GM12875 (cell line): ENCODE results near the gene CEBPA.

Experiments
- H3K4me3 ChIP-seq: one replicate; pipeline ENCODE4 v1.5.1; 2011; ENCODE audit warnings: low read depth, low read length, control low read depth
- CTCF ChIP-seq: IDR thresholded peaks from 2 replicates; pipeline ENCODE4 v1.5.1; 2011; ENCODE audit warnings: low read depth, mild to moderate bottlenecking, control low read depth, inconsistent platforms, low read length, moderate library complexity, borderline replicate concordance; ENCODE audit not compliant: insufficient read depth

CEBPA gene

GRCh38 chr19:33345163-33345562 lies 42.8 kb upstream of the CEBPA start:
- no peak overlapping the region for H3K4me3 ChIP-seq
- no peak for TF ChIP-seq CTCF

- H3K4me3 ChIP-seq, result no peak overlapping the region
- TF ChIP-seq CTCF, result no peak
Measured at GRCh38 chr19:33344573-33344925, 42.2 kb upstream of the CEBPA start.

GRCh38 chr19:33343859-33344572 lies 41.7 kb upstream of the CEBPA start:
- no peak overlapping the region for H3K4me3 ChIP-seq
- no peak for TF ChIP-seq CTCF

- no peak overlapping the region for H3K4me3 ChIP-seq
- no peak for TF ChIP-seq CTCF
Measured at GRCh38 chr19:33343301-33343700, 41.0 kb upstream of the CEBPA start.

GRCh38 chr19:33340991-33341390 lies 38.7 kb upstream of the CEBPA start:
- no peak for TF ChIP-seq CTCF

GRCh38 chr19:33339016-33339984 lies 37.0 kb upstream of the CEBPA start:
- H3K4me3 ChIP-seq, result no peak overlapping the region
- no peak for TF ChIP-seq CTCF

More at GRCh38 chr19:33340991-33341390, 38.7 kb upstream of the CEBPA start:
- no peak overlapping the region for H3K4me3 ChIP-seq

GRCh38 chr19:33335446-33335845 lies 33.1 kb upstream of the CEBPA start:
- no peak overlapping the region for H3K4me3 ChIP-seq
- no peak for TF ChIP-seq CTCF
